ENCODE data around the gene SFI1. TPM values are rescaled to one million over a fixed set of nuclear protein-coding genes. Genes with fewer than 3 reads are reported as not detected.

SFI1 gene
- total and polyA plus RNA-seq, 3 donors from 2014 or later, result 48.8 to 141 (median 129) TPM

DNA sequence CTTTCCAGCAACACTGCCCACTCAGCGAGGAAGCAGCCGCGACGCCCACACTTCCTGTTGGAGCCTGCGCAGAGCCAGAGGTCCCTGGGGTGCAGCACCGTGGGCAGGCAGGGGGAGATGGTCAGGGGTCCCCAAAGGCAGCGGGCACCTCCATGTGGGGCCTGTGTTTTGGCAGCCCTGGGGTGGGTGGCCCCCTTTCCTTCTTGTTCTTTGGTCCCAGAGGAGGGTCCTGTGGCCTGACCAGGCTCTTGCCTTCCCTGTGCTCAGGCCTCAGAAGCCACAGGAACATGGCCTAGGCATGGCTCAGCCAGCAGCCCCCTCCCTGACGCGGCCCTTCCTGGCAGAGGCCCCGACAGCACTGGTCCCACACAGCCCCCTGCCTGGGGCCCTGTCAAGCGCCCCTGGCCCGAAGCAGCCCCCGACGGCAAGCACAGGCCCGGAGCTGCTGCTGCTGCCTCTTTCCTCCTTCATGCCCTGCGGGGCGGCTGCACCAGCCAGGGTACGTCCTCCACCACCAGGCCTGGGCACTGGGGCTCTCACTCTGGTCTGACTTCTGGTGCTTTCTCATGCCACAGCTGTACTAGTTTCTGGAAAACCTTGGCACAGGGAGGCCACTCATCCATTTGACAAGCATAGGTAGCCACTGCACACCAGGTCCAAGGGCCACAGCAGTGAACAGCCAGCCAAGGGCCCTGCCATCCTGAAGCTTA lies 118.6 kb downstream of the SFI1 start:
- no peaks in the 10 kb centered on the region for H3K27me3 ChIP-seq
- DNase-seq, result no peak
- WGBS, 2 donors, result 80 to 84% methylated on average over 5 to 18 of the region's 18 CpGs
- peak overlapping the region in 1 of 2 donors; percentile 24 for H3K27ac ChIP-seq
- H3K4me3 ChIP-seq, result no peak overlapping the region
- no peaks in the 10 kb centered on the region for H3K9me3 ChIP-seq
- TF ChIP-seq, protein P1, sequence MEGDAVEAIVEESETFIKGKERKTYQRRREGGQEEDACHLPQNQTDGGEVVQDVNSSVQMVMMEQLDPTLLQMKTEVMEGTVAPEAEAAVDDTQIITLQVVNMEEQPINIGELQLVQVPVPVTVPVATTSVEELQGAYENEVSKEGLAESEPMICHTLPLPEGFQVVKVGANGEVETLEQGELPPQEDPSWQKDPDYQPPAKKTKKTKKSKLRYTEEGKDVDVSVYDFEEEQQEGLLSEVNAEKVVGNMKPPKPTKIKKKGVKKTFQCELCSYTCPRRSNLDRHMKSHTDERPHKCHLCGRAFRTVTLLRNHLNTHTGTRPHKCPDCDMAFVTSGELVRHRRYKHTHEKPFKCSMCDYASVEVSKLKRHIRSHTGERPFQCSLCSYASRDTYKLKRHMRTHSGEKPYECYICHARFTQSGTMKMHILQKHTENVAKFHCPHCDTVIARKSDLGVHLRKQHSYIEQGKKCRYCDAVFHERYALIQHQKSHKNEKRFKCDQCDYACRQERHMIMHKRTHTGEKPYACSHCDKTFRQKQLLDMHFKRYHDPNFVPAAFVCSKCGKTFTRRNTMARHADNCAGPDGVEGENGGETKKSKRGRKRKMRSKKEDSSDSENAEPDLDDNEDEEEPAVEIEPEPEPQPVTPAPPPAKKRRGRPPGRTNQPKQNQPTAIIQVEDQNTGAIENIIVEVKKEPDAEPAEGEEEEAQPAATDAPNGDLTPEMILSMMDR (IDR thresholded peaks at IDR 0.05), result no peak
- no peak for TF ChIP-seq POLR2A (IDR thresholded peaks at IDR 0.05)
- intact Hi-C loops (cut with DNase I; ENCODE audit: low total_unique reads), result no loop called here
- no peaks in the 10 kb centered on the region for H3K36me3 ChIP-seq (ENCODE audit: low read depth, missing control alignments)
- H3K4me1 ChIP-seq, result peaks cover 13% of the 10 kb centered on the region

DNA sequence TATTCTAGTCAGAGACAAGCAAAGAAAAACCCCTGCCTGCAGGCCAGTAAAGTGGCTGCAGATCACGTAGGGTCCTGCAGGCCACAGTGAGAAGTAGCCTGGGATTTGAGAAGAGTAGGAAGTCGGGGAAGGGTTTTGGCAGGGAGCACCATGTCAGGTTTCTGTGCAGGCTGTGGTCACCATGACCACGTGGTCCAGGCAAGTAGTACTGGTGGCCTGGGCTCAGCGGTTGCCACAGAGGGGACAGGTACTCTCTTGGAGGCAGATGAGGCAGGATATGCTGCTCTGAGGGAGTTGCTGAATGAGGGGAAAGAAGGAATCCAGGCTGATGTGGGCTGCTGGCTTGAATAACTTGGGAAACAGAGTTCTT lies 119.1 kb downstream of the SFI1 start:
- WGBS, 2 donors, result 69 to 75% methylated on average over 4 of the region's 4 CpGs
- peaks cover 13% of the 10 kb centered on the region for H3K4me1 ChIP-seq
- H3K9me3 ChIP-seq, result no peaks in the 10 kb centered on the region
- intact Hi-C loops (cut with DNase I; ENCODE audit: low total_unique reads), result no loop called here
- H3K27me3 ChIP-seq, result no peaks in the 10 kb centered on the region
- peak overlapping the region in 1 of 2 donors; percentile 35 for H3K27ac ChIP-seq
- no peak overlapping the region for H3K4me3 ChIP-seq
- no peak for DNase-seq
- no peaks in the 10 kb centered on the region for H3K36me3 ChIP-seq (ENCODE audit: low read depth, missing control alignments)
- TF ChIP-seq, protein P1 (IDR thresholded peaks at IDR 0.05), result peak in 1 of 3 experiments; percentile 2
- no peak for TF ChIP-seq POLR2A (IDR thresholded peaks at IDR 0.05)

DNA sequence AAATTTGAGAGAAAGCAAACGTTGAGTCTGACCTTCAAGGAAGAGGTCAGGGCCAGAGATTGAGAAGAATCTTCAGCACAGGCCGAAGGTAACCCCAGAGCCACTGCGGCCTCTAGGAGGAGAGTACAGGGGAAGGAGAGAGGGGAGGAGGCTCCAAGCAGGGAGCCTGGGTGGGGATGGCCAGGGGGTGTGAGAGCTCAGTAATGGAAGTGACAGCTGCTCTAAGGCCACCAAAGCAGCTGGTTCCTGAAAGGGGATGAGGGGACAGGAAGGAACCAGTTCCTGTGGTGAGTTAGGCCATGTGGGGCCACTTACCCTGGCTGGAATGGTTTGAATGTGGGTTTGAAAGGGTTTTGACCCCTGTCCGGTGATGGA lies 119.6 kb downstream of the SFI1 start:
- H3K4me3 ChIP-seq, result no peak overlapping the region
- no peak for DNase-seq
- H3K9me3 ChIP-seq, result no peaks in the 10 kb centered on the region
- intact Hi-C loops (cut with DNase I; ENCODE audit: low total_unique reads), result no loop called here
- WGBS, 2 donors, result 55 to 56% methylated on average over 4 of the region's 4 CpGs
- H3K36me3 ChIP-seq (ENCODE audit: low read depth, missing control alignments), result no peaks in the 10 kb centered on the region
- TF ChIP-seq POLR2A (IDR thresholded peaks at IDR 0.05), result no peak
- TF ChIP-seq, protein P1 (IDR thresholded peaks at IDR 0.05), result no peak
- no peaks in the 10 kb centered on the region for H3K27me3 ChIP-seq
- H3K27ac ChIP-seq, result peak overlapping the region in 1 of 2 donors; percentile 35
- peaks cover 9% of the 10 kb centered on the region for H3K4me1 ChIP-seq

DNA sequence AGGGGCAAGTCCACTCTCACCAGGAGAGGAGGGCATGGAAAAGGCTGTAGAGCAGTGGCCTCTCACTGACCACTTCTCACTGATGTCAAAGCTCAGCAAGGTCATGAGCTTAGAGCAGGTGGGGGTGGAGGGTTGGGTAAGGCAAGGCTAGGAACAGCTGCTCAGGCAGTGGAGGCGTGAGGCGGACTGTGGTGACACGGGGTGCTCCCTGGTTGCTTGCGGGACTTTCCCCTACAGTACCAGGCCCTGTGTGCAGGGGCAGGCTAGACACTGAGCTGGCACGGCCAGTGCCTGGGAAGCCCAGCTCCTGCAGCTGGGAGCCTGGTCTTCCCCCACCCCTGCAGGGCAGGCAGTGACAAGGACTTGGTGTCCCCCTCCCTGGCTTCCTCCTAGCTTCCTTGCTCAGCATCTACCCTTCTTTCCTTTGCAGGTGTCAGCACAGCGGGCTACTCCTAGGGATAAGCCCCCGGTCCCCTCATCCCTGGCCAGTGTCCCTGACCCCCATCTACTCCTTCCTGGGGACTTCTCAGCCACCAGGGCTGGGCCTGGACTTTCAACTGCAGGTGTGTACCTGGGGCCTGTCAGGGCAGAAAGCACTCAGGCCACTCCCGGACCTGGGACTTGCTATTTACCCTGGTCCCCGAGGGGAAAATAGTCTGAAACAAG lies 120.1 kb downstream of the SFI1 start:
- WGBS, 2 donors, result 81 to 83% methylated on average over 5 to 9 of the region's 9 CpGs
- TF ChIP-seq, protein P1 (IDR thresholded peaks at IDR 0.05), result no peak
- TF ChIP-seq POLR2A (IDR thresholded peaks at IDR 0.05), result no peak
- H3K27ac ChIP-seq, result peak overlapping the region in 1 of 2 donors; percentile 35
- no peak for DNase-seq
- no peaks in the 10 kb centered on the region for H3K9me3 ChIP-seq
- no peak overlapping the region for H3K4me3 ChIP-seq
- H3K27me3 ChIP-seq, result no peaks in the 10 kb centered on the region
- H3K4me1 ChIP-seq, result peaks cover 8% of the 10 kb centered on the region
- intact Hi-C loops (cut with DNase I; ENCODE audit: low total_unique reads), result no loop called here
- no peaks in the 10 kb centered on the region for H3K36me3 ChIP-seq (ENCODE audit: low read depth, missing control alignments)

All from testis (tissue), 3 donors.